Measurements from ENCODE around the gene SLC24A3. TPM values are rescaled to one million over a fixed set of nuclear protein-coding genes. Genes with fewer than 3 reads are reported as not detected.

SLC24A3 gene
- total and polyA plus RNA-seq, 4 experiments from 2014 or later = not detected

DNA sequence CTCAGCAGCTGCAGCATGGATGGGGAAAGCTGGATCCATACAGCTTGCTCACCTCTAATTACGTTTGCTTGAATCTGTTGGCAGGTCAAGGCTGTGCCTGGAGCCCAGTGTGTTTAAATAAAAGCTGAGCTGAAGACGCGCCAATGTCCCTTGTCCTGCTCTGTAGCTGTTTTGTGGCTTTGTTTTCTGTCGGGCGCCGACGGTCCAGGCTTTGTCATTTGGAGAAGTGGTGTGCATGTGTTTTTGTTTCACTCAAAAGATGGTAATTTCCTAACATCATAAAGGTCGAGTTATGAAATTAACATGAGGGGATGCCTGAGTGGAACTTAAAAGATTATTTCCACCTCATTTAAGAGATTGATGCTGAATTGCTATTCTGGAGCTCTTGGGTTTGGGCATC is 107.6 kb downstream of the SLC24A3 start:
- POLR2A ChIA-PET (ENCODE audit: partially characterized antibody) = no interaction called here
- CTCF ChIA-PET (ENCODE audit: partially characterized antibody) = no interaction called here
- H3K4me1 Mint-ChIP-seq = no peaks in the 10 kb centered on the region
- no peaks in the 10 kb centered on the region for H3K4me1 ChIP-seq (ENCODE audit: insufficient read depth, low read length)
- H3K4me3 ChIP-seq (ENCODE audit: low read length in 2 of 2) = no peak overlapping the region
- no peak overlapping the region for H3K4me3 Mint-ChIP-seq
- peaks cover 1 to 2% of the 10 kb centered on the region in 2 donors for H3K27me3 Mint-ChIP-seq
- no peak overlapping the region for H3K27ac ChIP-seq (ENCODE audit: low read depth, low read length)
- intact Hi-C loops (cut with micrococcal nuclease) = no loop called here
- H3K9me3 Mint-ChIP-seq = peaks cover 0 to 2% (median 0%) of the 10 kb centered on the region in 8 donors
- DNase-seq = no peak
- H3K27me3 ChIP-seq (ENCODE audit: insufficient read depth, low read length) = no peaks in the 10 kb centered on the region
- no peaks in the 10 kb centered on the region for H3K36me3 ChIP-seq (ENCODE audit: insufficient read depth, low read length)
- H3K36me3 Mint-ChIP-seq = no peaks in the 10 kb centered on the region
- no peaks in the 10 kb centered on the region for H3K9me3 ChIP-seq (ENCODE audit: control insufficient read depth in 1 of 2, low read length in 2 of 2)
- H3K27ac Mint-ChIP-seq = no peak overlapping the region

- no peaks in the 10 kb centered on the region for H3K4me1 Mint-ChIP-seq
- H3K9me3 ChIP-seq (ENCODE audit: control insufficient read depth in 1 of 2, low read length in 2 of 2) = no peaks in the 10 kb centered on the region
- POLR2A ChIA-PET (ENCODE audit: partially characterized antibody) = no interaction called here
- no peak overlapping the region for H3K27ac ChIP-seq (ENCODE audit: low read depth, low read length)
- no peak overlapping the region for H3K4me3 ChIP-seq (ENCODE audit: low read length in 2 of 2)
- intact Hi-C loops (cut with micrococcal nuclease) = no loop called here
- CTCF ChIA-PET (ENCODE audit: partially characterized antibody) = no interaction called here
- H3K36me3 ChIP-seq (ENCODE audit: insufficient read depth, low read length) = no peaks in the 10 kb centered on the region
- peaks cover 0 to 2% of the 10 kb centered on the region in 2 donors for H3K27me3 Mint-ChIP-seq
- no peak for DNase-seq
- H3K9me3 Mint-ChIP-seq = peaks cover 0 to 2% (median 0%) of the 10 kb centered on the region in 8 donors
- H3K4me3 Mint-ChIP-seq = no peak overlapping the region
- H3K27ac Mint-ChIP-seq = no peak overlapping the region
- H3K4me1 ChIP-seq (ENCODE audit: insufficient read depth, low read length) = no peaks in the 10 kb centered on the region
- H3K36me3 Mint-ChIP-seq = no peaks in the 10 kb centered on the region
- H3K27me3 ChIP-seq (ENCODE audit: insufficient read depth, low read length) = no peaks in the 10 kb centered on the region
Measured at GRCh38 chr20:19321176-19321575, 108.7 kb downstream of the SLC24A3 start.

DNA sequence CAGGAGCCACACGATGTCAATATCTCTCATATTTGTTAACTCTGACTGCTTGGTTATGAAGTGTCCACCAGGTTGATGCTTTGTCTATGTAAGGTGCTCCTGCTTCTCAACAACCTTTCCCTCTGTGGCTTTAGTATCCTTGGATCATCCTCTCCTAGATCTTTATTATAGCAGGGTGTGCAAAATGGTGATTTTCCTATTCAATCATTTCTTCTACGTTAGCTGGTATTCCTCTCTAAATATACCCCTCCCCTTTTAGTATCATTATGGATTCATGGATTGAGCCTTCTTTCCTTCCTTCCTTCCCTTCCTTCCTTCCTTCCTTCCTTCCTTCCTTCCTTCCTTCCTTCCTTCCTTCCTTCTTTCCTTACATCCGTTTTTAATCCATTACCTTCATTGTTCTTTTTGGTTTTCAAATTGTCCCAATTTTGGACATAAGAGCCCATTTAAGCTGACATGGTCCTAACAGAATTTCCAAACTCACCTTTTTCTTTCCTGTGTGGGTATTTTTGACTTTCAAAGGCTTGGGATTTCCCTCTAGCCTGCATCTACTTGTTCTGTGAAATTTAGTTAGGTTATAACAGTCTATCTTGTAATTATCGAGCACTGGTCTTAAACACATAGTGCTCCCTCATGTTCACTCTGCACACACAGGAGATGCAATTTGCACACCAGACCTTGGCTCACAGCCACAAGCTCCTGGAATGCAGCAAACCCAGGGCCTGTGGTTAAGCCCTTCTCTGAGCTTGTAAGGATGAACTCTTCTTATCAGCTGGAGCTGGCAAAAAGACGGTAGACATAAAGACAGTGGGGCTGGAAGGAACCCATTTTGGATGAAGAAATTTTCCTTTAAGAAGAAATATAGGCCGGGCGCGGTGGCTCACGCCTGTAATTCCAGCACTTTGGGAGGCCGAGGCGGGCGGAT is 109.9 kb downstream of the SLC24A3 start:
- Histone ChIP-seq H3K27me3 (ENCODE audit: insufficient read depth, low read length) (no peaks in the 10 kb centered on the region), H3K27ac (ENCODE audit: low read depth, low read length) (no peak overlapping the region), H3K4me1 (ENCODE audit: insufficient read depth, low read length) (no peaks in the 10 kb centered on the region), H3K36me3 (ENCODE audit: insufficient read depth, low read length) (no peaks in the 10 kb centered on the region), H3K9me3 (ENCODE audit: control insufficient read depth in 1 of 2, low read length in 2 of 2) (no peaks in the 10 kb centered on the region), H3K4me3 (ENCODE audit: low read length in 2 of 2) (no peak overlapping the region)
- H3K9me3 Mint-ChIP-seq = peaks cover 0 to 2% (median 0%) of the 10 kb centered on the region in 8 donors
- ChIA-PET CTCF (ENCODE audit: partially characterized antibody) (no interaction called here), POLR2A (ENCODE audit: partially characterized antibody) (no interaction called here)
- no peak overlapping the region for H3K27ac Mint-ChIP-seq
- H3K27me3 Mint-ChIP-seq = peaks cover 0 to 4% of the 10 kb centered on the region in 2 donors
- intact Hi-C loops (cut with micrococcal nuclease) = no loop called here
- no peak overlapping the region for H3K4me3 Mint-ChIP-seq
- H3K36me3 Mint-ChIP-seq = no peaks in the 10 kb centered on the region
- no peaks in the 10 kb centered on the region for H3K4me1 Mint-ChIP-seq
- DNase-seq = no peak

GRCh38 chr20:19327401-19327800 is 115.0 kb downstream of the SLC24A3 start:
- peaks cover 0 to 3% (median 1%) of the 10 kb centered on the region in 8 donors for H3K9me3 Mint-ChIP-seq
- CTCF ChIA-PET (ENCODE audit: partially characterized antibody) = no interaction called here
- intact Hi-C loops (cut with micrococcal nuclease) = no loop called here
- no peak overlapping the region for H3K4me3 Mint-ChIP-seq
- H3K4me1 ChIP-seq (ENCODE audit: insufficient read depth, low read length) = no peaks in the 10 kb centered on the region
- POLR2A ChIA-PET (ENCODE audit: partially characterized antibody) = no interaction called here
- DNase-seq = no peak
- no peak overlapping the region for H3K27ac Mint-ChIP-seq
- no peaks in the 10 kb centered on the region for H3K9me3 ChIP-seq (ENCODE audit: control insufficient read depth in 1 of 2, low read length in 2 of 2)
- no peaks in the 10 kb centered on the region for H3K36me3 Mint-ChIP-seq
- H3K27me3 Mint-ChIP-seq = peaks cover 0 to 2% of the 10 kb centered on the region in 2 donors
- no peak overlapping the region for H3K4me3 ChIP-seq (ENCODE audit: low read length in 2 of 2)
- no peaks in the 10 kb centered on the region for H3K36me3 ChIP-seq (ENCODE audit: insufficient read depth, low read length)
- peaks cover 0 to 4% (median 0%) of the 10 kb centered on the region in 4 donors for H3K4me1 Mint-ChIP-seq
- no peak overlapping the region for H3K27ac ChIP-seq (ENCODE audit: low read depth, low read length)
- H3K27me3 ChIP-seq (ENCODE audit: insufficient read depth, low read length) = no peaks in the 10 kb centered on the region

DNA sequence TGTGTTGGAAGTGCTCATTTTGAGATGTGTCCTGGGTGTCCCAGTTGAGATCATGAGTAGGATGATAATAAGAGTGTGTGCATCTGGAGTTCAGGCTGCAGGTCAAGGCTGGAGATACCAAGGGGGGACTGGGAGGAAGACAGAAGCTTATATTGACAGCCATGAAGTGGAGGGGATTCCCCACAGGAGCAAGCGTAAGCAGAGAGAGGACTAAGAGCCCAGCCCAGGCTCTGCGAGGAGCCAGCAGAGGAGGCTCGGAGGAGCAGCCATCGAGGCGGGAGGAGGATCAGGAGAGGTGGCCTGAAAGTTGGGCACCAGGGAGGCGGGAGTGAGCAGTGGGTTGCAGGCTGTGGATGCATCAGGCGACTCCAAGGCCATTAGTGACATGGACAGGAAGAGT is 116.2 kb downstream of the SLC24A3 start:
- CTCF ChIA-PET (ENCODE audit: partially characterized antibody) = no interaction called here
- no peak overlapping the region for H3K4me3 Mint-ChIP-seq
- H3K36me3 ChIP-seq (ENCODE audit: insufficient read depth, low read length) = no peaks in the 10 kb centered on the region
- POLR2A ChIA-PET (ENCODE audit: partially characterized antibody) = no interaction called here
- DNase-seq = no peak
- peaks cover 0 to 4% (median 0%) of the 10 kb centered on the region in 4 donors for H3K4me1 Mint-ChIP-seq
- no peak overlapping the region for H3K4me3 ChIP-seq (ENCODE audit: low read length in 2 of 2)
- H3K36me3 Mint-ChIP-seq = no peaks in the 10 kb centered on the region
- intact Hi-C loops (cut with micrococcal nuclease) = no loop called here
- H3K4me1 ChIP-seq (ENCODE audit: insufficient read depth, low read length) = no peaks in the 10 kb centered on the region
- peaks cover 0 to 2% of the 10 kb centered on the region in 2 donors for H3K27me3 Mint-ChIP-seq
- no peaks in the 10 kb centered on the region for H3K27me3 ChIP-seq (ENCODE audit: insufficient read depth, low read length)
- no peak overlapping the region for H3K27ac Mint-ChIP-seq
- H3K9me3 Mint-ChIP-seq = peaks cover 0 to 7% (median 1%) of the 10 kb centered on the region in 8 donors
- no peak overlapping the region for H3K27ac ChIP-seq (ENCODE audit: low read depth, low read length)
- H3K9me3 ChIP-seq (ENCODE audit: control insufficient read depth in 1 of 2, low read length in 2 of 2) = no peaks in the 10 kb centered on the region

- Histone ChIP-seq H3K27ac (ENCODE audit: low read depth, low read length) (no peak overlapping the region), H3K9me3 (ENCODE audit: control insufficient read depth in 1 of 2, low read length in 2 of 2) (no peaks in the 10 kb centered on the region), H3K4me1 (ENCODE audit: insufficient read depth, low read length) (no peaks in the 10 kb centered on the region), H3K4me3 (ENCODE audit: low read length in 2 of 2) (no peak overlapping the region), H3K27me3 (ENCODE audit: insufficient read depth, low read length) (no peaks in the 10 kb centered on the region), H3K36me3 (ENCODE audit: insufficient read depth, low read length) (no peaks in the 10 kb centered on the region)
- ChIA-PET CTCF (ENCODE audit: partially characterized antibody) (no interaction called here), POLR2A (ENCODE audit: partially characterized antibody) (no interaction called here)
- DNase-seq = no peak
- no peak overlapping the region for H3K27ac Mint-ChIP-seq
- no peaks in the 10 kb centered on the region for H3K36me3 Mint-ChIP-seq
- no peak overlapping the region for H3K4me3 Mint-ChIP-seq
- H3K27me3 Mint-ChIP-seq = peaks cover 0 to 2% of the 10 kb centered on the region in 2 donors
- H3K9me3 Mint-ChIP-seq = peaks cover 0 to 7% (median 1%) of the 10 kb centered on the region in 8 donors
- intact Hi-C loops (cut with micrococcal nuclease) = no loop called here
- peaks cover 0 to 4% (median 0%) of the 10 kb centered on the region in 4 donors for H3K4me1 Mint-ChIP-seq
Measured at GRCh38 chr20:19330038-19330437, 117.6 kb downstream of the SLC24A3 start.

DNA sequence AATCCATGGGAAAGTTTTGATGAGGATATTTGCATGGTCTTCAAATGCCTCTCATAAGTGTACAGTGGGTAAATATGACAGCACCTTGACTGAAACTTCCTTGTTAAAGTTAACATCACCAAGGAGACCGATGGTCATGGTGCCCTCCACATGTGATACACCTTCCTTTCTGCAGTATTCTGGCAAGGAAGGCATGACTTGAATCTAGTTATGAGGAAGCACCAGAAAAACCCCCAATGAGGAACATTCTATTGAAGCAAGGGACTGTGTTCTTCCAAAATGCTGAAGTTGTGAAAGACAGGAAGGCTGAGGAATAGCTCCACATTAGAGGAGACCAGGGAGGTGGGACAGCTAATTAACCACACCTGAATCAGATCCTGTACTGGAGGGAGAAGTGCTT is 118.3 kb downstream of the SLC24A3 start:
- no peak overlapping the region for H3K27ac Mint-ChIP-seq
- H3K36me3 Mint-ChIP-seq = no peaks in the 10 kb centered on the region
- intact Hi-C loops (cut with micrococcal nuclease) = no loop called here
- H3K36me3 ChIP-seq (ENCODE audit: insufficient read depth, low read length) = no peaks in the 10 kb centered on the region
- H3K4me3 Mint-ChIP-seq = no peak overlapping the region
- H3K4me3 ChIP-seq (ENCODE audit: low read length in 2 of 2) = no peak overlapping the region
- no peaks in the 10 kb centered on the region for H3K9me3 ChIP-seq (ENCODE audit: control insufficient read depth in 1 of 2, low read length in 2 of 2)
- no peak for DNase-seq
- no peak overlapping the region for H3K27ac ChIP-seq (ENCODE audit: low read depth, low read length)
- H3K4me1 ChIP-seq (ENCODE audit: insufficient read depth, low read length) = no peaks in the 10 kb centered on the region
- H3K27me3 Mint-ChIP-seq = peaks cover 0 to 2% of the 10 kb centered on the region in 2 donors
- ChIA-PET POLR2A (ENCODE audit: partially characterized antibody) (no interaction called here), CTCF (ENCODE audit: partially characterized antibody) (no interaction called here)
- peaks cover 0 to 7% (median 1%) of the 10 kb centered on the region in 8 donors for H3K9me3 Mint-ChIP-seq
- H3K27me3 ChIP-seq (ENCODE audit: insufficient read depth, low read length) = no peaks in the 10 kb centered on the region
- peaks cover 0 to 4% (median 0%) of the 10 kb centered on the region in 4 donors for H3K4me1 Mint-ChIP-seq

Measured in CD4-positive, alpha-beta memory T cell (primary cell).